Stomach (tissue), 9 donors: ENCODE data around the gene LIAS. TPM values are rescaled to one million over a fixed set of nuclear protein-coding genes. Genes with fewer than 3 reads are reported as not detected.
"Not testable (repeated sequence)": the region's sequence is repeated elsewhere in the genome, so short reads cannot be mapped to it uniquely, and the experiment has no call there.

ENCODE experiments used
- DNase-seq, 2 donors: peaks; one replicate each; pipeline versions ENCODE4 v3.0.0 to v3.0.0-alpha.2; 2013 to 2019
- H3K27ac ChIP-seq, 5 donors: fragments of 200-600 bp in 4 of 5; sonication (generic) in 4 of 5; one replicate each; pipeline ENCODE4 v1.5.1; 2013 to 2019; ENCODE audit warnings: mild to moderate bottlenecking in 1 of 5, moderate library complexity in 1 of 5
- H3K27me3 ChIP-seq, 3 donors: fragments of 200-600 bp; sonication (generic); one replicate each; pipeline ENCODE4 v1.5.1; 2017 to 2019; ENCODE audit warnings: mixed run types in 1 of 3
- H3K36me3 ChIP-seq, 4 donors: fragments of 200-600 bp; sonication (generic); 1 replicate in 3 of 4; 2 replicates in 1 of 4; pipeline ENCODE4 v1.5.1; 2016 to 2019
- H3K4me1 ChIP-seq, 4 donors: fragments of 200-600 bp; sonication (generic); one replicate each; pipeline ENCODE4 v1.5.1; 2016 to 2019
- H3K4me3 ChIP-seq, 4 donors: fragments of 200-600 bp; sonication (generic) in 3 of 4; one replicate each; pipeline ENCODE4 v1.5.1; 2016 to 2019; ENCODE audit warnings: mild to moderate bottlenecking in 1 of 4
- H3K9me3 ChIP-seq, 4 donors: fragments of 200-600 bp; sonication (generic); one replicate each; pipeline ENCODE4 v1.5.1; 2016 to 2019
- EP300 ChIP-seq: sonication (generic); formaldehyde crosslinking; IDR thresholded peaks from one replicate; pipeline ENCODE4 v1.6.1; 2017; ENCODE audit warnings: antibody characterized with exemption
- POLR2A ChIP-seq, 4 donors: fragments of 450-650 bp; IDR thresholded peaks; one replicate each; pipeline ENCODE4 v1.6.1; 2016; ENCODE audit warnings: antibody characterized with exemption in 4 of 4, control low read depth in 2 of 4, mild to moderate bottlenecking in 1 of 4, moderate library complexity in 1 of 4
- POLR2AphosphoS5 ChIP-seq, 3 donors: sonication (generic); formaldehyde crosslinking; IDR thresholded peaks; one replicate each; pipeline ENCODE4 v1.6.1; 2016; ENCODE audit warnings: antibody characterized with exemption in 3 of 3
- WGBS, 5 donors: extraction: QIAGEN DNeasy Blood & Tissue Kit in 3 of 5; methylation state at CpG; one replicate each; pipeline versions ENCODE4 v1.1.5 to v1.1.7; 2013 to 2018; 5-methylcytosine and 5-hydroxymethylcytosine counted together
- intact Hi-C: fragments of 100-400 bp; cut with DNase I; formaldehyde crosslinking; loops from one replicate; pipeline ENCODE4 v1.15.1; 2023; ENCODE audit warnings: low total_unique reads
- polyA plus RNA-seq, 3 donors: library from polyadenylated mRNA; stranded (reverse); fragments of 200-250 nt; gene quantifications; one replicate each; pipeline ENCODE4 v1.2.3, GENCODE V29; 2013
- total RNA-seq, 5 donors: library from RNA; depleted of rRNA; stranded (reverse); fragments of >200 nt; gene quantifications; one replicate each; pipeline versions ENCODE4 v1.1.0 to v1.2.3, GENCODE V29; 2014 to 2016
- TF ChIP-seq, protein P1 (sequence below), 7 experiments: fragments of 450-650 bp in 4 of 7; fragments of 200-600 bp in 3 of 7; sonication (generic) in 3 of 7; IDR thresholded peaks; one replicate each; pipeline ENCODE4 v1.5.1; 2016 to 2019; ENCODE audit warnings: antibody characterized with exemption in 7 of 7, control low read depth in 2 of 7, mild to moderate bottlenecking in 1 of 7
- donor health status: healthy with polysubstance abuse.
- donor health status: Bipolar disorder and iron deficiency.
- donor health status: healthy.

LIAS gene
- total and polyA plus RNA-seq, 8 donors, result 10.4 to 36.2 (median 18.5) TPM

DNA sequence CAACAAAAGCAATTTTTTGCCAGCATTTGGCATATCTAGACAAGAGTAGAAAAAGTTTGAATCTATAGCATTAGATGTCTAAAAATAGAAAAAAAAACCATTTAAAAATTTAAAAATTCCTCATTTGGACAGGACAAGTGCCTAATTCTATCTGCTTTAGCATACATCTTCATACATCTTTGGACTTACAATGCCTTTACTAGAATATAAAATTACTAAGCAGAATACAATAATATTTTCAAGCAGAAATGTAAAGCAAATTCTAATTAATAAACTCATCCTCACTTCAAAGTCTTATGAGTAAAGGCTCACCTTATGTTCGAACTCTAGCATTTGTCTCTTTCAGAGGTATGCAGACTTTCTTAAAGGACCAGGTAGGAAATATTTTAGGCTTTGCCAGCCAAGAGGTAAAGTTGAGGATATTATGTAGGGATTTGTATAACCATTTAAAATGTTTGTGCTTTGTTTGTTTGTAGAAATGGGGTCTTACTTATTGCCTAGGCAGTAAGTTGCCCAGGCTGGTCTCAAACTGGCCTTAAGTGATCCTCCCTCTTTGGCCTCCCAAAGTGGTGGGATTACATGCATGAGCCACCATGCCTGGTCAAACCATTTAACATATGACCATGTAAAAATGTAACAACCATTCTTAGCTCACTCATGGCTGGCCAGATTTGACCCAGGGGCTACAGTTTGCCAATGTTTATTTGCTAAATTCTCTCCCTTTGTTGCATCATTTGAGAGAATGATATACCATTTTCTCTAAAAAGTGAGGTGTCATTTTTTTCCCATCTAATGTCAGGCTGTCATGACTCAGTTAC, 39.3 kb downstream of the LIAS start:
- H3K4me1 ChIP-seq, result no peaks in the 10 kb centered on the region
- no peaks in the 10 kb centered on the region for H3K9me3 ChIP-seq
- intact Hi-C loops, result no loop called here
- peaks cover 34 to 52% (median 51%) of the 10 kb centered on the region in 4 donors for H3K36me3 ChIP-seq
- H3K4me3 ChIP-seq, result no peak overlapping the region
- WGBS, 5 donors, result 88 to 100% (median 94%) methylated on average over 1 of the region's 1 CpG
- TF ChIP-seq, protein P1, sequence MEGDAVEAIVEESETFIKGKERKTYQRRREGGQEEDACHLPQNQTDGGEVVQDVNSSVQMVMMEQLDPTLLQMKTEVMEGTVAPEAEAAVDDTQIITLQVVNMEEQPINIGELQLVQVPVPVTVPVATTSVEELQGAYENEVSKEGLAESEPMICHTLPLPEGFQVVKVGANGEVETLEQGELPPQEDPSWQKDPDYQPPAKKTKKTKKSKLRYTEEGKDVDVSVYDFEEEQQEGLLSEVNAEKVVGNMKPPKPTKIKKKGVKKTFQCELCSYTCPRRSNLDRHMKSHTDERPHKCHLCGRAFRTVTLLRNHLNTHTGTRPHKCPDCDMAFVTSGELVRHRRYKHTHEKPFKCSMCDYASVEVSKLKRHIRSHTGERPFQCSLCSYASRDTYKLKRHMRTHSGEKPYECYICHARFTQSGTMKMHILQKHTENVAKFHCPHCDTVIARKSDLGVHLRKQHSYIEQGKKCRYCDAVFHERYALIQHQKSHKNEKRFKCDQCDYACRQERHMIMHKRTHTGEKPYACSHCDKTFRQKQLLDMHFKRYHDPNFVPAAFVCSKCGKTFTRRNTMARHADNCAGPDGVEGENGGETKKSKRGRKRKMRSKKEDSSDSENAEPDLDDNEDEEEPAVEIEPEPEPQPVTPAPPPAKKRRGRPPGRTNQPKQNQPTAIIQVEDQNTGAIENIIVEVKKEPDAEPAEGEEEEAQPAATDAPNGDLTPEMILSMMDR (IDR thresholded peaks at IDR 0.05), result no peak
- no peak for TF ChIP-seq POLR2A (IDR thresholded peaks at IDR 0.05)
- TF ChIP-seq POLR2AphosphoS5 (IDR thresholded peaks at IDR 0.05), result no peak
- no peak for TF ChIP-seq EP300
- no peak for DNase-seq
- H3K27me3 ChIP-seq, result no peaks in the 10 kb centered on the region
- H3K27ac ChIP-seq, result no peak overlapping the region

- no peak overlapping the region for H3K27ac ChIP-seq
- no peaks in the 10 kb centered on the region for H3K4me1 ChIP-seq
- H3K27me3 ChIP-seq, result no peaks in the 10 kb centered on the region
- no peaks in the 10 kb centered on the region for H3K9me3 ChIP-seq
- no peak overlapping the region for H3K4me3 ChIP-seq
- TF ChIP-seq POLR2A (IDR thresholded peaks at IDR 0.05) (no peak), POLR2AphosphoS5 (IDR thresholded peaks at IDR 0.05) (no peak), EP300 (no peak)
- TF ChIP-seq, protein P1 (IDR thresholded peaks at IDR 0.05), result no peak
- intact Hi-C loops, result no loop called here
- no peak for DNase-seq
- H3K36me3 ChIP-seq, result peaks cover 39 to 57% (median 57%) of the 10 kb centered on the region in 4 donors
These were observed 39.8 kb downstream of the LIAS start for GRCh38 chr4:39498727-39499020.

DNA sequence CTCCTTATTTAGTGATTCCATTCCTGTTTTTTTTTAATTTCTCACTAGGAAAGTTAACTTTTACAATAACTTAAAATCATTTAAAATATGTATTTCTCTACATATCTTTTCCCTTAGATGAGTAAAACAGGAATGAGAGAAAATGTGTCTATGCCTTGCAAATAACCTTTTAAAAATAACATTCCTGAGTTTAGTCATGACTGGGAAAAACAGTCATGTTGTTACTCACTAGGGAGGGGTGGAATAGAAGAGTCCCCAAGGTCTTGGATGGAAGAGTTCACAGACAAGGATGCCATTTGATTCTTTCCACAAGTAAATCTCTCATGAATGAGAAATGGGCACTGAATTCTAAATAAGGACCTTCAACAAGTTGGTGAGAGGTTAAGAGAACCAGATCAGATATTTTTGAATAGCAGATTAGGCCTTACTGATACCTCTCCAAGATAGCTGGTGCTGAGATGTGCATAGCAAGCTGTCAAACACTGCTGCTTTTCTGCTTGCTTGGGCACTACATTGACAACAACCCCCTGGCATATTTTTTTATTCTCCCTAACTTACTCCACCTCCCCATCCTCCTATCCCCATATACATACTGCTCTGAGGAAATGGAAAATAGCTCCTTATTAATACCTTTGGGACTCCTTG, 43.3 kb downstream of the LIAS start:
- TF ChIP-seq POLR2AphosphoS5 (IDR thresholded peaks at IDR 0.05) (no peak), EP300 (no peak), POLR2A (IDR thresholded peaks at IDR 0.05) (no peak)
- TF ChIP-seq, protein P1 (IDR thresholded peaks at IDR 0.05), result no peak
- H3K4me3 ChIP-seq, result no peak overlapping the region
- H3K36me3 ChIP-seq, result peaks cover 70 to 92% (median 92%) of the 10 kb centered on the region in 4 donors
- no peak for DNase-seq
- H3K27me3 ChIP-seq, result no peaks in the 10 kb centered on the region
- no peaks in the 10 kb centered on the region for H3K9me3 ChIP-seq
- peak overlapping the region in 1 of 5 donors; percentile 24 for H3K27ac ChIP-seq
- intact Hi-C loops, result no loop called here
- H3K4me1 ChIP-seq, result no peaks in the 10 kb centered on the region

- H3K4me1 ChIP-seq, DNase-seq, H3K4me3 ChIP-seq, H3K9me3 ChIP-seq, intact Hi-C loops, H3K27me3 ChIP-seq: not testable (repeated sequence)
- H3K36me3 ChIP-seq, result peaks cover 75 to 97% (median 97%) of the 10 kb centered on the region in 4 donors
- peak overlapping the region in 1 of 5 donors; percentile 24 for H3K27ac ChIP-seq
- 87 to 95% (median 93%) methylated on average over 4 of the region's 4 CpGs for whole genome bisulfite sequencing, 5 donors
These were observed 43.8 kb downstream of the LIAS start for GRCh38 chr4:39502664-39503035.

GRCh38 chr4:39504538-39504937, 45.7 kb downstream of the LIAS start:
- H3K9me3 ChIP-seq, result no peaks in the 10 kb centered on the region
- DNase-seq, result no peak
- no peak for TF ChIP-seq POLR2AphosphoS5 (IDR thresholded peaks at IDR 0.05)
- TF ChIP-seq, protein P1 (IDR thresholded peaks at IDR 0.05), result no peak
- TF ChIP-seq POLR2A (IDR thresholded peaks at IDR 0.05), result no peak
- no peak for TF ChIP-seq EP300
- H3K27me3 ChIP-seq, result no peaks in the 10 kb centered on the region
- intact Hi-C loops, result no loop called here
- H3K36me3 ChIP-seq, result peaks cover 86 to 100% (median 100%) of the 10 kb centered on the region in 4 donors
- no peaks in the 10 kb centered on the region for H3K4me1 ChIP-seq
- no peak overlapping the region for H3K27ac ChIP-seq
- H3K4me3 ChIP-seq, result no peak overlapping the region
- 84 to 100% (median 95%) methylated on average over 2 of the region's 2 CpGs for WGBS, 5 donors
